HepG2 (cell line): Measurements from ENCODE around the gene RIN3. TPM values are rescaled to one million over a fixed set of nuclear protein-coding genes. Genes with fewer than 3 reads are reported as not detected.

Experiments used
- ATAC-seq: fragments of 200-7000 bp; cut with Tn5 transposase; 3 replicates; pipeline ENCODE4 v1.9.1; 2020; ENCODE audit warnings: mild to moderate bottlenecking, moderate library complexity
- BruUV-seq: library from RNA; stranded (reverse); fragments of 400-500 nt; replicated peaks from 2 replicates; lab custom pipeline; 2021; lab: Mats Ljungman, UMichigan
- CTCF ChIA-PET: fragments of 300-600 bp; formaldehyde crosslinking; extraction: SDS; loops from one replicate; lab custom pipeline; 2021; ENCODE audit warnings: low total read pairs, inconsistent platforms, low intra/inter-chr PET ratio; lab: Yijun Ruan, JAX
- POLR2A ChIA-PET: fragments of 350-600 bp; sonication (Branson Sonifier 250); formaldehyde crosslinking; loops from one replicate; lab custom pipeline; 2020; ENCODE audit warnings: antibody characterized with exemption, inconsistent platforms; lab: Yijun Ruan, JAX
- DNase-seq: peaks from one replicate; pipeline ENCODE4 v3.0.0-alpha.2; 2015; ENCODE audit warnings: low spot score
- FAIRE-seq: peaks from 3 replicates; lab custom pipeline; 2011; peaks lifted over from hg19 to GRCh38; lab: Jason Lieb, UNC
- H2AFZ ChIP-seq: one replicate; pipeline ENCODE4 v1.6.1; 2011; ENCODE audit warnings: low read length, inconsistent platforms
- H3K27ac ChIP-seq: fragments of 300-600 bp; 3 replicates; pipeline ENCODE4 v1.8.0; 2011; ENCODE audit warnings: mixed run types, mild to moderate bottlenecking, mixed read lengths, low read length, inconsistent platforms; ENCODE audit not compliant: insufficient read depth; ENCODE audit errors: extremely low read length
- H3K27me3 ChIP-seq, 2 experiments: fragments of 200-600 bp in 1 of 2; 2 replicates in 1 of 2; 3 replicates in 1 of 2; pipeline versions ENCODE4 v1.6.0 to v1.8.0; 2011; ENCODE audit warnings: low read length in 2 of 2, mild to moderate bottlenecking in 2 of 2, moderate library complexity in 2 of 2, inconsistent platforms in 1 of 2; ENCODE audit not compliant: insufficient read depth in 2 of 2, control insufficient read depth in 1 of 2
- H3K36me3 ChIP-seq, 2 experiments: fragments of 200-600 bp in 1 of 2; replicated peaks in 1 of 2; 2 replicates in 1 of 2; 3 replicates in 1 of 2; pipeline versions ENCODE4 v1.5.1 to v1.8.0; 2011; ENCODE audit warnings: low read length in 2 of 2, inconsistent platforms in 1 of 2; ENCODE audit not compliant: insufficient read depth in 2 of 2, control insufficient read depth in 1 of 2
- H3K4me1 ChIP-seq: 2 replicates; pipeline ENCODE4 v1.5.1; 2012; ENCODE audit warnings: low read length, inconsistent platforms; ENCODE audit not compliant: insufficient read depth
- H3K4me2 ChIP-seq: 2 replicates; pipeline ENCODE4 v1.6.0; 2011; ENCODE audit warnings: low read depth, low read length, inconsistent platforms
- H3K4me3 ChIP-seq, 3 experiments: fragments of 200-600 bp in 1 of 3; sonication (generic), shearing (Covaris generic) in 1 of 3; replicated peaks in 1 of 3; 2 replicates each; pipeline ENCODE4 v1.5.1; 2011 to 2016; ENCODE audit warnings: low read length in 3 of 3, inconsistent platforms in 2 of 3, low read depth in 2 of 3, mild to moderate bottlenecking in 2 of 3, control low read depth in 1 of 3, mixed read lengths in 1 of 3; ENCODE audit not compliant: insufficient read depth in 1 of 3
- H3K79me2 ChIP-seq: one replicate; pipeline ENCODE4 v1.6.1; 2011; ENCODE audit warnings: low read length, inconsistent platforms; ENCODE audit not compliant: insufficient read depth
- H3K9ac ChIP-seq: 2 replicates; pipeline ENCODE4 v1.6.0; 2011; ENCODE audit warnings: mild to moderate bottlenecking, low read depth, low read length, inconsistent platforms; ENCODE audit not compliant: insufficient read depth
- H3K9me3 ChIP-seq: 2 replicates; pipeline ENCODE4 v1.5.1; 2012; ENCODE audit warnings: mild to moderate bottlenecking, low read length
- H4K20me1 ChIP-seq: 2 replicates; pipeline ENCODE4 v1.6.0; 2011; ENCODE audit warnings: inconsistent platforms, mild to moderate bottlenecking, low read length, moderate library complexity; ENCODE audit not compliant: insufficient read depth
- BATF2 ChIP-seq: sonication (generic); formaldehyde crosslinking; IDR thresholded peaks from 2 replicates; pipeline ENCODE4 v1.8.0; 2022; ENCODE audit warnings: mild to moderate bottlenecking, missing genetic modification reagents, moderate library complexity
- ELF4 ChIP-seq: sonication (generic); formaldehyde crosslinking; IDR thresholded peaks from 2 replicates; pipeline ENCODE4 v1.5.0; 2020; ENCODE audit warnings: missing genetic modification reagents, mild to moderate bottlenecking, moderate library complexity, borderline replicate concordance
- ELK4 ChIP-seq: sonication (generic); formaldehyde crosslinking; IDR thresholded peaks from 2 replicates; pipeline ENCODE4 v1.9.0; 2021; ENCODE audit warnings: missing genetic modification reagents, borderline replicate concordance
- EP300 ChIP-seq, 3 experiments: sonication (generic) in 1 of 3; formaldehyde crosslinking in 1 of 3; IDR thresholded peaks; 2 replicates each; pipeline versions ENCODE4 v1.5.1 to v1.6.1; 2011 to 2020; ENCODE audit warnings: low read depth in 2 of 3, low read length in 2 of 3, borderline replicate concordance in 1 of 3, improper control_type of control experiment in 1 of 3, mild to moderate bottlenecking in 1 of 3, missing genetic modification reagents in 1 of 3, moderate library complexity in 1 of 3
- HDAC1 ChIP-seq: sonication (generic); formaldehyde crosslinking; IDR thresholded peaks from 2 replicates; pipeline ENCODE4 v1.5.1; 2020; ENCODE audit warnings: mild to moderate bottlenecking, missing genetic modification reagents
- KLF13 ChIP-seq: sonication (generic); formaldehyde crosslinking; IDR thresholded peaks from 2 replicates; pipeline ENCODE4 v1.4.0; 2020; ENCODE audit warnings: mild to moderate bottlenecking, missing genetic modification reagents
- MIER3 ChIP-seq: IDR thresholded peaks from 2 replicates; pipeline ENCODE4 v1.6.1; 2016; ENCODE audit warnings: missing compliant biosample characterization, borderline replicate concordance
- NFYC ChIP-seq: IDR thresholded peaks from 2 replicates; pipeline ENCODE4 v1.6.1; 2016; ENCODE audit warnings: missing genetic modification reagents, missing compliant biosample characterization
- REXO4 ChIP-seq: sonication (generic); formaldehyde crosslinking; IDR thresholded peaks from 2 replicates; pipeline ENCODE4 v1.8.0; 2022; ENCODE audit warnings: missing genetic modification reagents, mild to moderate bottlenecking, borderline replicate concordance
- RNF2 ChIP-seq: fragments of 450-650 bp; conservative IDR thresholded peaks from 2 replicates; pipeline ENCODE4 v1.6.1; 2016; ENCODE audit warnings: low read depth
- ZNF224 ChIP-seq: sonication (generic); formaldehyde crosslinking; IDR thresholded peaks from 2 replicates; pipeline ENCODE4 v1.5.0; 2020; ENCODE audit warnings: mild to moderate bottlenecking, missing genetic modification reagents
- ZNF24 ChIP-seq: fragments of 450-650 bp; IDR thresholded peaks from 2 replicates; pipeline ENCODE4 v1.6.1; 2017; ENCODE audit warnings: antibody characterized with exemption, mild to moderate bottlenecking
- ZNF382 ChIP-seq: sonication (generic); formaldehyde crosslinking; IDR thresholded peaks from 2 replicates; pipeline ENCODE4 v1.5.0; 2020; ENCODE audit warnings: missing genetic modification reagents, mild to moderate bottlenecking, borderline replicate concordance
- ZNF556 ChIP-seq: sonication (generic); formaldehyde crosslinking; IDR thresholded peaks from 2 replicates; pipeline ENCODE4 v1.4.0; 2020; ENCODE audit warnings: mild to moderate bottlenecking, missing genetic modification reagents, borderline replicate concordance
- WGBS: methylation state at CpG from one replicate; pipeline ENCODE4 v1.1.6; 2017; ENCODE audit warnings: low lambda C conversion rate; 5-methylcytosine and 5-hydroxymethylcytosine counted together
- in situ Hi-C: cut with HindIII; loops from 2 replicates; pipeline ENCODE4 v1.10.0; 2017; ENCODE audit warnings: low pct_unique_long_range_greater_than_20kb; ENCODE audit not compliant: extremely low pct_ligation_motif_present
- intact Hi-C: fragments of 100-400 bp; cut with micrococcal nuclease; formaldehyde crosslinking; loops from one replicate; pipeline ENCODE4 v1.10.0; 2022; ENCODE audit not compliant: unreplicated experiment
- polyA plus RNA-seq, 8 experiments: library from polyadenylated mRNA; depleted of rRNA in 3 of 8; stranded (reverse) in 7 of 8; unstranded in 1 of 8; fragments of >200 nt; fragmentation: Illumina TruSeq in 4 of 8; extraction: Trizol in 4 of 8; gene quantifications; 2 replicates each; pipeline versions ENCODE4 v1.2.1 to v1.2.3, GENCODE V29; 2011 to 2016; ENCODE audit warnings: low read depth in 4 of 8, missing spikeins in 1 of 8, mixed read lengths in 1 of 8; ENCODE audit not compliant: insufficient read depth in 1 of 8
- total RNA-seq, 5 experiments: library from RNA; depleted of rRNA; stranded (reverse); fragments of >200 nt; fragmentation: Illumina TruSeq; extraction: Trizol; gene quantifications; 2 replicates each; pipeline ENCODE4 v1.2.3, GENCODE V29; 2016; ENCODE audit warnings: low read depth in 1 of 5
- TF ChIP-seq, protein P1 (sequence below): sonication (generic); formaldehyde crosslinking; IDR thresholded peaks from 2 replicates; pipeline ENCODE4 v1.5.0; 2020; ENCODE audit warnings: mild to moderate bottlenecking, missing genetic modification reagents

The RIN3 gene
- total and polyA plus RNA-seq, 2 of the 13 experiments (the other 11 are each of a cell fraction or from before 2014, with no cell fraction given), result 2.3 to 3.6 TPM

DNA sequence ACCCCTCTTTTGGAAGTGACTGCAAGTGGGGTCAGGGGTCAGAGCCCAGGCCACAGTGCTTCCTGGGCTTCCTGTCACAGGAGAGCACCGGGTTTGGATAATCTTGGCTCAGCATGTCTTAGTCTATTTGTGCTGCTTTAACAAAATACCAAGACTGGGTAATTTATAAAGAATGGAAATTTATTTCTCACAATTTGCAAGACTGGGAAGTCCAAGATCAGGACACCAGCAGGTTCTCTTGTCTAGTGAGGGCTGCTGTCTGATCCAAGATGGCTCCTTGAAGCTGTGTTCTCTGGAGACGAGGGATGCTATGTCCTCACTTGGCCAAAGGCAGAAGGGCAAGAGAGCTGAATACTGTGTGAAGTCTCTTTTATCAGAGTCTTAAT, 74.1 kb downstream of the RIN3 start:
- 95% methylated on average over 2 of the region's 2 CpGs for WGBS
- no peak for DNase-seq
- peaks cover 3 to 6% of the 10 kb centered on the region in 2 experiments; a peak in 1 of 5 replicates for H3K36me3 ChIP-seq
- no peak overlapping the region for H2AFZ ChIP-seq
- intact Hi-C loops (no loop called here), in situ Hi-C loops (no loop called here)
- H3K79me2 ChIP-seq, result no peaks in the 10 kb centered on the region
- H3K4me1 ChIP-seq, result no peaks in the 10 kb centered on the region
- no peak overlapping the region for H3K27ac ChIP-seq
- CTCF ChIA-PET, result no interaction called here
- no peak overlapping the region for H3K4me2 ChIP-seq
- H3K9ac ChIP-seq, result no peak overlapping the region
- H3K27me3 ChIP-seq, result no peaks in the 10 kb centered on the region
- FAIRE-seq, result no peak
- H3K9me3 ChIP-seq, result no peaks in the 10 kb centered on the region
- POLR2A ChIA-PET, result no interaction called here
- H4K20me1 ChIP-seq, result no peaks in the 10 kb centered on the region
- BruUV-seq, result no TSS peak
- no peak overlapping the region for H3K4me3 ChIP-seq
- no peak for ATAC-seq
- no peak for TF ChIP-seq BATF2 (CRISPR knock-in tag)
- TF ChIP-seq ZNF24, result no peak
- TF ChIP-seq ELF4, result no peak
- no peak for TF ChIP-seq EP300 (IDR thresholded peaks at IDR 0.05; ENCODE audit: low read depth in 2 of 2, low read length in 2 of 2)
- TF ChIP-seq EP300 (CRISPR knock-in tag; IDR thresholded peaks at IDR 0.05; ENCODE audit: borderline replicate concordance), result no peak
- no peak for TF ChIP-seq MIER3 (CRISPR knock-in tag)
- TF ChIP-seq RNF2, result no peak
- no peak for TF ChIP-seq ZNF224
- TF ChIP-seq ELK4 (CRISPR knock-in tag), result no peak
- TF ChIP-seq REXO4 (CRISPR knock-in tag), result no peak
- no peak for TF ChIP-seq ZNF556 (CRISPR knock-in tag)
- TF ChIP-seq ZNF382 (CRISPR knock-in tag), result no peak
- TF ChIP-seq HDAC1 (CRISPR knock-in tag), result no peak
- TF ChIP-seq, protein P1, sequence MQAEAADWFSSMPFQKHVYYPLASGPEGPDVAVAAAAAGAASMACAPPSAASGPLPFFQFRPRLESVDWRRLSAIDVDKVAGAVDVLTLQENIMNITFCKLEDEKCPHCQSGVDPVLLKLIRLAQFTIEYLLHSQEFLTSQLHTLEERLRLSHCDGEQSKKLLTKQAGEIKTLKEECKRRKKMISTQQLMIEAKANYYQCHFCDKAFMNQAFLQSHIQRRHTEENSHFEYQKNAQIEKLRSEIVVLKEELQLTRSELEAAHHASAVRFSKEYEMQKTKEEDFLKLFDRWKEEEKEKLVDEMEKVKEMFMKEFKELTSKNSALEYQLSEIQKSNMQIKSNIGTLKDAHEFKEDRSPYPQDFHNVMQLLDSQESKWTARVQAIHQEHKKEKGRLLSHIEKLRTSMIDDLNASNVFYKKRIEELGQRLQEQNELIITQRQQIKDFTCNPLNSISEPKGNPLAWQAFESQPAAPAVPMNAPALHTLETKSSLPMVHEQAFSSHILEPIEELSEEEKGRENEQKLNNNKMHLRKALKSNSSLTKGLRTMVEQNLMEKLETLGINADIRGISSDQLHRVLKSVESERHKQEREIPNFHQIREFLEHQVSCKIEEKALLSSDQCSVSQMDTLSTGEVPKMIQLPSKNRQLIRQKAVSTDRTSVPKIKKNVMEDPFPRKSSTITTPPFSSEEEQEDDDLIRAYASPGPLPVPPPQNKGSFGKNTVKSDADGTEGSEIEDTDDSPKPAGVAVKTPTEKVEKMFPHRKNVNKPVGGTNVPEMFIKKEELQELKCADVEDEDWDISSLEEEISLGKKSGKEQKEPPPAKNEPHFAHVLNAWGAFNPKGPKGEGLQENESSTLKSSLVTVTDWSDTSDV, result no peak
- no peak for TF ChIP-seq KLF13 (CRISPR knock-in tag)
- TF ChIP-seq NFYC (CRISPR knock-in tag), result no peak
